Activated B cell treated with CpG ODN at 0.5 μM for 24 hours (primary cell): ENCODE data around the gene CTSH. TPM values are rescaled to one million over a fixed set of nuclear protein-coding genes. Genes with fewer than 3 reads are reported as not detected.

Experiments used
- ATAC-seq: fragments of 200-7000 bp; cut with Tn5 transposase; one replicate; pipeline ENCODE4 v1.10.0; 2021; ENCODE audit warnings: low read depth, mild to moderate bottlenecking, moderate library complexity
- CTCF ChIA-PET: fragments of 350-600 bp; sonication (Branson Sonifier 250); formaldehyde crosslinking; loops from one replicate; lab custom pipeline; 2021; ENCODE audit warnings: antibody characterized with exemption; lab: Charles Lee
- POLR2A ChIA-PET: fragments of 350-600 bp; sonication (Branson Sonifier 250); formaldehyde crosslinking; loops from one replicate; lab custom pipeline; 2021; ENCODE audit warnings: antibody characterized with exemption; lab: Charles Lee
- DNase-seq: peaks from one replicate; pipeline ENCODE4 v3.0.0; 2022
- H3K27ac Mint-ChIP-seq: one replicate; pipeline ENCODE4 v1.8.0; 2020; ENCODE audit warnings: mixed read lengths
- H3K27me3 Mint-ChIP-seq: one replicate; pipeline ENCODE4 v1.8.0; 2021; ENCODE audit warnings: mixed read lengths
- H3K36me3 Mint-ChIP-seq: one replicate; pipeline ENCODE4 v1.8.0; 2021; ENCODE audit warnings: low read depth, mixed read lengths
- H3K4me1 Mint-ChIP-seq: one replicate; pipeline ENCODE4 v1.8.0; 2021; ENCODE audit warnings: mixed read lengths
- H3K4me3 Mint-ChIP-seq: one replicate; pipeline ENCODE4 v1.8.0; 2020; ENCODE audit warnings: mild to moderate bottlenecking, mixed read lengths
- H3K9me3 Mint-ChIP-seq: one replicate; pipeline ENCODE4 v1.8.0; 2020; ENCODE audit warnings: mixed read lengths
- CTCF ChIP-seq: fragments of 200-600 bp; IDR thresholded peaks from one replicate; pipeline ENCODE4 v1.8.0; 2022; ENCODE audit warnings: antibody characterized with exemption, mild to moderate bottlenecking
- intact Hi-C: fragments of 100-400 bp; cut with micrococcal nuclease; formaldehyde crosslinking; loops from one replicate; pipeline ENCODE4 v1.15.1; 2024
- total RNA-seq: library from RNA; stranded (reverse); gene quantifications from 2 replicates; pipeline ENCODE4 v1.2.3, GENCODE V29; 2022

Gene CTSH
- total RNA-seq, 1 donor from 2014 or later, result 762 TPM

- ChIA-PET CTCF (interaction anchor here (0.9 to 1.0 kb wide), 2 partner anchors 10 to 57 kb away, joined by 3 read pairs; no protein-coding TSS in a partner anchor), POLR2A (interaction anchor here (0.6 kb wide), 1 partner anchor 13 kb away, joined by 3 read pairs; no protein-coding TSS in a partner anchor)
- Mint-ChIP-seq H3K4me1 (peaks cover 2% of the 10 kb centered on the region), H3K36me3 (no peaks in the 10 kb centered on the region), H3K27ac (no peak overlapping the region), H3K27me3 (no peaks in the 10 kb centered on the region), H3K9me3 (no peaks in the 10 kb centered on the region), H3K4me3 (no peak overlapping the region)
- no peak for DNase-seq
- no peak for TF ChIP-seq CTCF
- intact Hi-C loops, result no loop called here
- no peak for ATAC-seq
These were observed 25.0 kb upstream of the CTSH start for GRCh38 chr15:78969687-78970349.

DNA sequence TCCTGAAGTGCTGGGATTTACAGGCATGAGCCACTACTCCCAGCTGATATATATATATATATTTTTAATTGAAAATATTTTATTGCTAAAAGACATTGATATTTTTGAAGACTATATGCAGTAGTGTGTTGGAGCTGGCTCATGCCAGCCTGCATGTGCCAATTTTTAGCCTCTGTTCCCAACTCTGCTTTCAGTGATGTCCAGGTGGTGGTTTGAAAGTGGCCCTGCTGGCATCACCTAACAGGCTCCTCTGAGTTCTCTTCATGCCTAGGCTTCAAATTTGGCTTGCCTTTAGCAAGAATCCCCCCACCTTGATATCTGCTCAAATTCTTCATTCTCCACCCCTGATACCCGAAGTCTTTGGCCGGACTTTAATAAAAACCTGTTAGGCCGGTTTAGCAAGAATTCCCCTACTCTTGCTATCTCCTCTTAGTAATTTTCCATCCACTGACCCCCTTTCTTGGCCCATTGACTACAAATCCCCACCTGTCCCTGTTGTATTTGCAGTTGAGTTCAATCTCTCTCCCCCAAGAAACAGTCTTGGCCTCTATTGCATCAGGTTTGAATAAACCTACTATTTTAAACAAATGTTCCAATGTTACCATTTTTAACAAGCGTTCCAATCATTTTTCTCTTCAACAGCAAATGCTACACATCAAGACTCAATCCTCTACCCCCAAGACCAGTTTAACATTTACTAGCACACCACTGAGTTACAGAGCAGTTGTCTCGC, 23.9 kb upstream of the CTSH start:
- Mint-ChIP-seq H3K36me3 (no peaks in the 10 kb centered on the region), H3K9me3 (no peaks in the 10 kb centered on the region), H3K4me1 (peaks cover 2% of the 10 kb centered on the region), H3K27ac (no peak overlapping the region), H3K4me3 (no peak overlapping the region), H3K27me3 (no peaks in the 10 kb centered on the region)
- ATAC-seq, result no peak
- intact Hi-C loops, result no loop called here
- no peak for DNase-seq
- ChIA-PET POLR2A (interaction anchor here (0.6 to 1.2 kb wide), 2 partner anchors 23 to 27 kb away, joined by 3 to 6 read pairs; no protein-coding TSS in a partner anchor), CTCF (no interaction called here)
- TF ChIP-seq CTCF, result no peak

- CTCF ChIA-PET, result no interaction called here
- Mint-ChIP-seq H3K4me3 (no peak overlapping the region), H3K9me3 (no peaks in the 10 kb centered on the region), H3K27ac (no peak overlapping the region), H3K36me3 (no peaks in the 10 kb centered on the region), H3K27me3 (no peaks in the 10 kb centered on the region), H3K4me1 (peaks cover 2% of the 10 kb centered on the region)
- intact Hi-C loops, result no loop called here
- ATAC-seq (no peak), DNase-seq (no peak)
- TF ChIP-seq CTCF, result no peak
- POLR2A ChIA-PET, result interaction anchor here (0.8 to 1.2 kb wide), 2 partner anchors 23 to 39 kb away, joined by 3 read pairs; no protein-coding TSS in a partner anchor
These were observed 23.3 kb upstream of the CTSH start for GRCh38 chr15:78968114-78968513.

- no peak for DNase-seq
- no peak for TF ChIP-seq CTCF
- ChIA-PET POLR2A (interaction anchor here (1.2 kb wide), 1 partner anchor 23 kb away, joined by 3 read pairs; no protein-coding TSS in a partner anchor), CTCF (interaction anchor here (1.2 kb wide), 1 partner anchor 65 kb away, joined by 3 read pairs; no protein-coding TSS in a partner anchor)
- no peak for ATAC-seq
- H3K9me3 Mint-ChIP-seq, result no peaks in the 10 kb centered on the region
- intact Hi-C loops, result no loop called here
- H3K4me1 Mint-ChIP-seq, result no peaks in the 10 kb centered on the region
- no peak overlapping the region for H3K27ac Mint-ChIP-seq
- H3K36me3 Mint-ChIP-seq, result no peaks in the 10 kb centered on the region
- H3K4me3 Mint-ChIP-seq, result no peak overlapping the region
- no peaks in the 10 kb centered on the region for H3K27me3 Mint-ChIP-seq
These were observed 15.5 kb upstream of the CTSH start for GRCh38 chr15:78960308-78960707.

GRCh38 chr15:78959360-78959759, 14.5 kb upstream of the CTSH start:
- Mint-ChIP-seq H3K9me3 (no peaks in the 10 kb centered on the region), H3K27ac (no peak overlapping the region), H3K4me3 (no peak overlapping the region), H3K36me3 (no peaks in the 10 kb centered on the region), H3K4me1 (no peaks in the 10 kb centered on the region), H3K27me3 (no peaks in the 10 kb centered on the region)
- no peak for TF ChIP-seq CTCF
- ChIA-PET CTCF (interaction anchor here (1.2 kb wide), 1 partner anchor 66 kb away, joined by 3 read pairs; no protein-coding TSS in a partner anchor), POLR2A (no interaction called here)
- intact Hi-C loops, result no loop called here
- DNase-seq, result no peak
- ATAC-seq, result no peak
